ENCODE data around the gene RINT1. TPM values are rescaled to one million over a fixed set of nuclear protein-coding genes. Genes with fewer than 3 reads are reported as not detected.

The RINT1 gene
- total RNA-seq, 1 donor from 2014 or later, result 21.1 TPM

Other genes starting within 250 kb of the RINT1 start
- gene SRPK2, start 143.3 kb upstream of the RINT1 start, total RNA-seq (ENCODE audit: low replicate concordance), result 30.4 and 36.0 TPM in 2 replicates
- gene PUS7, start 9.9 kb upstream of the RINT1 start, total RNA-seq (ENCODE audit: low replicate concordance), result 15.5 and 25.4 TPM in 2 replicates
- 2.0 TPM in 1 of 2 replicates, not detected in the other for gene EFCAB10, start 49.3 kb downstream of the RINT1 start, total RNA-seq (ENCODE audit: low replicate concordance)

Measured in type B pancreatic cell (in vitro differentiated cells).